GM19468 (cell line): Measurements from ENCODE around the gene TRAF2.
"Not testable (repeated sequence)": the region's sequence is repeated elsewhere in the genome, so short reads cannot be mapped to it uniquely, and the experiment has no call there.

Experiments used
- ATAC-seq: cut with Tn5 transposase; IDR thresholded peaks from one replicate; pipeline ENCODE4 v1.9.1; 2021; ENCODE audit warnings: mild to moderate bottlenecking, moderate library complexity, moderate number of reproducible peaks; ENCODE audit not compliant: unreplicated experiment; ENCODE audit errors: extremely low read depth

TRAF2 gene

GRCh38 chr9:136876476-136876875, 9.8 kb upstream of the TRAF2 start:
- ATAC-seq: no peak

GRCh38 chr9:136880651-136881050, 5.7 kb upstream of the TRAF2 start:
- no peak for ATAC-seq

GRCh38 chr9:136881691-136882108, 4.6 kb upstream of the TRAF2 start:
- no peak for ATAC-seq

- no peak for ATAC-seq
Measured at GRCh38 chr9:136882109-136882946, 4.0 kb upstream of the TRAF2 start.

GRCh38 chr9:136882947-136883283, 3.4 kb upstream of the TRAF2 start:
- not testable (repeated sequence) for ATAC-seq

GRCh38 chr9:136883670-136884069, 2.6 kb upstream of the TRAF2 start:
- ATAC-seq: not testable (repeated sequence)

GRCh38 chr9:136886610-136887597, 588 bp downstream of the TRAF2 start:
- ATAC-seq: peak; percentile 3

GRCh38 chr9:136888454-136888853, 2.1 kb downstream of the TRAF2 start:
- no peak for ATAC-seq

GRCh38 chr9:136889858-136890257, 3.5 kb downstream of the TRAF2 start:
- ATAC-seq: no peak

- ATAC-seq: no peak
Measured at GRCh38 chr9:136890661-136891060, 4.3 kb downstream of the TRAF2 start.

GRCh38 chr9:136896027-136896426, 9.7 kb downstream of the TRAF2 start:
- ATAC-seq: no peak

- ATAC-seq: no peak
Measured at GRCh38 chr9:136898483-136899100, 12.3 kb downstream of the TRAF2 start.

GRCh38 chr9:136899196-136899595, 12.9 kb downstream of the TRAF2 start:
- ATAC-seq: no peak

GRCh38 chr9:136900556-136900955, 14.2 kb downstream of the TRAF2 start:
- no peak for ATAC-seq

GRCh38 chr9:136900988-136901515, 14.7 kb downstream of the TRAF2 start:
- no peak for ATAC-seq

GRCh38 chr9:136901516-136902258, 15.4 kb downstream of the TRAF2 start:
- no peak for ATAC-seq

- ATAC-seq: no peak
Measured at GRCh38 chr9:136902259-136902821, 16.0 kb downstream of the TRAF2 start.

GRCh38 chr9:136903041-136903554, 16.8 kb downstream of the TRAF2 start:
- no peak for ATAC-seq

- no peak for ATAC-seq
Measured at GRCh38 chr9:136906266-136906665, 19.9 kb downstream of the TRAF2 start.
